A549 (cell line): ENCODE data around the gene MCRIP1. TPM values are rescaled to one million over a fixed set of nuclear protein-coding genes. Genes with fewer than 3 reads are reported as not detected.

Source experiments
- ATAC-seq, 2 experiments: fragments of 200-7000 bp in 1 of 2; fragments of >200 bp in 1 of 2; cut with Nextera tagmentation in 1 of 2; cut with Tn5 transposase in 1 of 2; 3 replicates each; pipeline versions ENCODE4 v1.8.0 to v1.9.1; 2018 to 2020; ENCODE audit warnings: mild to moderate bottlenecking in 1 of 2, moderate library complexity in 1 of 2
- CTCF ChIA-PET: fragments of 300-600 bp; sonication (Branson Sonifier 250); formaldehyde crosslinking; extraction: SDS; loops from one replicate; lab custom pipeline; 2021; ENCODE audit warnings: antibody characterized with exemption, inconsistent platforms; lab: Yijun Ruan, JAX
- POLR2A ChIA-PET: fragments of 350-600 bp; formaldehyde crosslinking; extraction: SDS; loops from one replicate; lab custom pipeline; 2021; ENCODE audit warnings: antibody characterized with exemption, inconsistent platforms; lab: Yijun Ruan, JAX
- DNase-seq, 2 experiments: peaks; one replicate each; pipeline versions ENCODE4 v3.0.0 to v3.0.0-alpha.2; 2011 to 2016; ENCODE audit warnings: low read depth in 1 of 2, low spot score in 1 of 2
- FAIRE-seq: peaks from 2 replicates; lab custom pipeline; 2011; peaks lifted over from hg19 to GRCh38; lab: Jason Lieb, UNC
- H3K27ac ChIP-seq, 2 experiments: fragments of >200 bp; sonication (Bioruptor Twin); formaldehyde crosslinking; 3 replicates each; pipeline ENCODE4 v1.5.1; 2016 to 2017
- H3K4me1 ChIP-seq: fragments of >200 bp; sonication (Bioruptor Twin); formaldehyde crosslinking; 3 replicates; pipeline ENCODE4 v1.6.1; 2016
- H3K4me2 ChIP-seq: fragments of >200 bp; sonication (Bioruptor Twin); formaldehyde crosslinking; 3 replicates; pipeline ENCODE4 v1.6.1; 2016
- H3K4me3 ChIP-seq: fragments of >200 bp; sonication (Bioruptor Twin); formaldehyde crosslinking; 3 replicates; pipeline ENCODE4 v1.5.1; 2016
- H3K9me3 ChIP-seq: fragments of >200 bp; sonication (Bioruptor Twin); formaldehyde crosslinking; 3 replicates; pipeline ENCODE4 v1.6.1; 2016
- CBX8 ChIP-seq: fragments of 200-600 bp; sonication (generic); IDR thresholded peaks from 2 replicates; pipeline ENCODE4 v1.6.1; 2016
- CEBPB ChIP-seq, 2 experiments: fragments of >200 bp in 1 of 2; sonication (Bioruptor Twin) in 1 of 2; formaldehyde crosslinking in 1 of 2; IDR thresholded peaks; 2 replicates each; pipeline ENCODE4 v1.6.1; 2012 to 2016
- CHD2 ChIP-seq: fragments of 150-350 bp; IDR thresholded peaks from 2 replicates; pipeline ENCODE4 v1.6.1; 2014; ENCODE audit warnings: low read length; ENCODE audit not compliant: partially characterized antibody
- EHF ChIP-seq: fragments of 250-450 bp; sonication (Bioruptor Pico); IDR thresholded peaks from 2 replicates; pipeline ENCODE4 v1.5.0; 2020; ENCODE audit warnings: mild to moderate bottlenecking
- EHMT2 ChIP-seq: fragments of 200-600 bp; sonication (generic); IDR thresholded peaks from 2 replicates; pipeline ENCODE4 v1.6.1; 2016; ENCODE audit warnings: antibody characterized with exemption, low read depth, mild to moderate bottlenecking, moderate library complexity
- ESRRA ChIP-seq: fragments of 150-350 bp; IDR thresholded peaks from 2 replicates; pipeline ENCODE4 v1.6.1; 2014; ENCODE audit warnings: mild to moderate bottlenecking, low read length, borderline replicate concordance
- FOSL2 ChIP-seq, 2 experiments: fragments of 450-650 bp in 1 of 2; fragments of >200 bp in 1 of 2; sonication (Bioruptor Twin) in 1 of 2; formaldehyde crosslinking; IDR thresholded peaks; 2 replicates each; pipeline versions ENCODE4 v1.5.0 to v1.6.1; 2016 to 2020; ENCODE audit warnings: mild to moderate bottlenecking in 1 of 2, moderate library complexity in 1 of 2
- HOXA7 ChIP-seq: fragments of 250-450 bp; sonication (Bioruptor Pico); IDR thresholded peaks from 2 replicates; pipeline ENCODE4 v1.5.0; 2020; ENCODE audit warnings: mild to moderate bottlenecking, moderate library complexity
- RARB ChIP-seq: fragments of 250-450 bp; sonication (Bioruptor Pico); IDR thresholded peaks from 2 replicates; pipeline ENCODE4 v1.8.0; 2021; ENCODE audit warnings: mild to moderate bottlenecking, moderate library complexity
- RFX5 ChIP-seq: fragments of 450-650 bp; IDR thresholded peaks from 2 replicates; pipeline ENCODE4 v1.7.1; 2014; ENCODE audit warnings: antibody characterized with exemption, mild to moderate bottlenecking, moderate library complexity
- RNF2 ChIP-seq: fragments of 200-600 bp; sonication (generic); IDR thresholded peaks from 2 replicates; pipeline ENCODE4 v1.6.1; 2016; ENCODE audit warnings: low read depth, mild to moderate bottlenecking, antibody characterized with exemption, moderate library complexity, borderline replicate concordance
- ZSCAN20 ChIP-seq: fragments of 250-450 bp; sonication (Bioruptor Pico); IDR thresholded peaks from 2 replicates; pipeline ENCODE4 v1.8.0; 2022; ENCODE audit warnings: mild to moderate bottlenecking, moderate library complexity
- WGBS: methylation state at CpG from one replicate; pipeline ENCODE4 v1.1.6; 2017; ENCODE audit errors: missing lambda C conversion rate; 5-methylcytosine and 5-hydroxymethylcytosine counted together
- polyA plus RNA-seq, 4 experiments: library from polyadenylated mRNA; depleted of rRNA in 3 of 4; stranded (reverse); fragments of >200 nt; fragmentation: RNase III in 1 of 4; extraction: RNeasy Plus Mini Kit Qiagen cat#74134 plus additional on column Dnase treatment in 1 of 4; gene quantifications; 2 replicates in 3 of 4; 3 replicates in 1 of 4; pipeline ENCODE4 v1.2.3, GENCODE V29; 2011 to 2017
- TF ChIP-seq, protein P1 (sequence below): fragments of 450-650 bp; IDR thresholded peaks from 2 replicates; pipeline ENCODE4 v1.6.1; 2014; ENCODE audit warnings: antibody characterized with exemption
- TF ChIP-seq, protein P2 (sequence below): fragments of >200 bp; sonication (Bioruptor Twin); formaldehyde crosslinking; IDR thresholded peaks from 2 replicates; pipeline ENCODE4 v1.6.1; 2016
- TF ChIP-seq, protein P3 (sequence below): fragments of >200 bp; sonication (Bioruptor Twin); formaldehyde crosslinking; IDR thresholded peaks from 3 replicates; pipeline ENCODE4 v1.5.1; 2016
- TF ChIP-seq, protein P4 (sequence below): fragments of >200 bp; sonication (Bioruptor Twin); formaldehyde crosslinking; IDR thresholded peaks from 3 replicates; pipeline ENCODE4 v1.6.1; 2016

The MCRIP1 gene
- polyA plus RNA-seq, 2 of the 4 experiments (the other 2 are of a cell fraction): 32.0 to 51.0 TPM

DNA sequence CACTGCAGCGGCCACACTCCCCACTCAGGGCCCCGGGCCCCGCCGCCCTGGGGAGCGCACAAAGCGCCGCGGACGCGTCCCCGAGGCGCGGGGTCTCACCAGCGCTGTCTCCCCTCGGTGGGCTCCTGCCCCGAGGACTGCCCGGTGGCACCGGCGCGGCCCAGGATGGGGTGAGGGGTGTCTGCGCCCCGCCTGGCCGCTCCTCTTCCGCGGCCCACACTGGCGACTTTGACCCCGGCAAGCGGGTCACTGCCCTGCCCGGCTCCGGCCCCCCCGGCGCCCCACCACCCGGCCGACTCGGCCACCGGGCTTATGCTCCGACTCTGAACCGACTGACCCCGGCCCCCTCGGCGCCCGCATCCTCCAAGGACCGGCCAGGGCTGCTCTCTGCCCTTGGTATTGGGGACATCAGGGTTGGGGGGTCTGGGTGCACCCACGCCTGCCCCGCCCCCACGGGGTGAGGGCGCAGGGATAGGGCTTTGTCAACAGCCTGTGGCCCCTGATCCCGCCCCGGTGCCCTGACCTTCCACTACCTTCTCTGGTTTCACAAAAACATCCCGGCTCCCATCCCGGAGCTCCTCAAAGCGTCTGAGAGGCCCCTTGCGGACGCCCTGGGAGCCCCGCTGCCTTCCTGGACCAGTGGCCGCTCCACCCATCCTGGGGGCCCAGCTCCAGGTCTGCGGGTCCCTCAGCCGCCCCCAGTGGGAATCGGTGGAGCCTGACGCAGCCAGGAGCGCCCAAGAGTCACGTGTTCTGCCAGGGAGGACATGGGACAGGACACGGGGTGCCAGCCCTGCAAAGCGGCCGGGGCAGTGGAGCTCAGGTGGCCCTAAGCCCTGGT is 28.3 kb downstream of the MCRIP1 start:
- WGBS: 1% methylated on average over 12 of the region's 65 CpGs
- TF ChIP-seq, protein P1, sequence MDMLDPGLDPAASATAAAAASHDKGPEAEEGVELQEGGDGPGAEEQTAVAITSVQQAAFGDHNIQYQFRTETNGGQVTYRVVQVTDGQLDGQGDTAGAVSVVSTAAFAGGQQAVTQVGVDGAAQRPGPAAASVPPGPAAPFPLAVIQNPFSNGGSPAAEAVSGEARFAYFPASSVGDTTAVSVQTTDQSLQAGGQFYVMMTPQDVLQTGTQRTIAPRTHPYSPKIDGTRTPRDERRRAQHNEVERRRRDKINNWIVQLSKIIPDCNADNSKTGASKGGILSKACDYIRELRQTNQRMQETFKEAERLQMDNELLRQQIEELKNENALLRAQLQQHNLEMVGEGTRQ: peak; percentile 78
- no peak for TF ChIP-seq CBX8
- no peak for TF ChIP-seq RARB (CRISPR knock-in tag)
- TF ChIP-seq FOSL2 (IDR thresholded peaks at IDR 0.05): no peak
- TF ChIP-seq FOSL2 (CRISPR knock-in tag; IDR thresholded peaks at IDR 0.05): no peak
- TF ChIP-seq ESRRA: no peak
- TF ChIP-seq, protein P2, sequence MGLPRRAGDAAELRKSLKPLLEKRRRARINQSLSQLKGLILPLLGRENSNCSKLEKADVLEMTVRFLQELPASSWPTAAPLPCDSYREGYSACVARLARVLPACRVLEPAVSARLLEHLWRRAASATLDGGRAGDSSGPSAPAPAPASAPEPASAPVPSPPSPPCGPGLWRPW: no peak
- TF ChIP-seq, protein P3, sequence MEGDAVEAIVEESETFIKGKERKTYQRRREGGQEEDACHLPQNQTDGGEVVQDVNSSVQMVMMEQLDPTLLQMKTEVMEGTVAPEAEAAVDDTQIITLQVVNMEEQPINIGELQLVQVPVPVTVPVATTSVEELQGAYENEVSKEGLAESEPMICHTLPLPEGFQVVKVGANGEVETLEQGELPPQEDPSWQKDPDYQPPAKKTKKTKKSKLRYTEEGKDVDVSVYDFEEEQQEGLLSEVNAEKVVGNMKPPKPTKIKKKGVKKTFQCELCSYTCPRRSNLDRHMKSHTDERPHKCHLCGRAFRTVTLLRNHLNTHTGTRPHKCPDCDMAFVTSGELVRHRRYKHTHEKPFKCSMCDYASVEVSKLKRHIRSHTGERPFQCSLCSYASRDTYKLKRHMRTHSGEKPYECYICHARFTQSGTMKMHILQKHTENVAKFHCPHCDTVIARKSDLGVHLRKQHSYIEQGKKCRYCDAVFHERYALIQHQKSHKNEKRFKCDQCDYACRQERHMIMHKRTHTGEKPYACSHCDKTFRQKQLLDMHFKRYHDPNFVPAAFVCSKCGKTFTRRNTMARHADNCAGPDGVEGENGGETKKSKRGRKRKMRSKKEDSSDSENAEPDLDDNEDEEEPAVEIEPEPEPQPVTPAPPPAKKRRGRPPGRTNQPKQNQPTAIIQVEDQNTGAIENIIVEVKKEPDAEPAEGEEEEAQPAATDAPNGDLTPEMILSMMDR: no peak
- TF ChIP-seq, protein P4, sequence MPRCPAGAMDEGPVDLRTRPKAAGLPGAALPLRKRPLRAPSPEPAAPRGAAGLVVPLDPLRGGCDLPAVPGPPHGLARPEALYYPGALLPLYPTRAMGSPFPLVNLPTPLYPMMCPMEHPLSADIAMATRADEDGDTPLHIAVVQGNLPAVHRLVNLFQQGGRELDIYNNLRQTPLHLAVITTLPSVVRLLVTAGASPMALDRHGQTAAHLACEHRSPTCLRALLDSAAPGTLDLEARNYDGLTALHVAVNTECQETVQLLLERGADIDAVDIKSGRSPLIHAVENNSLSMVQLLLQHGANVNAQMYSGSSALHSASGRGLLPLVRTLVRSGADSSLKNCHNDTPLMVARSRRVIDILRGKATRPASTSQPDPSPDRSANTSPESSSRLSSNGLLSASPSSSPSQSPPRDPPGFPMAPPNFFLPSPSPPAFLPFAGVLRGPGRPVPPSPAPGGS: no peak
- TF ChIP-seq RFX5: no peak
- TF ChIP-seq RNF2: 0 out of 2 replicates have a peak, but pooled peaks have one; percentile 50
- no peak for TF ChIP-seq CEBPB (IDR thresholded peaks at IDR 0.05)
- TF ChIP-seq CHD2: no peak
- TF ChIP-seq EHMT2: no peak
- TF ChIP-seq HOXA7: no peak
- TF ChIP-seq EHF: no peak
- CTCF ChIA-PET: interaction anchor here (0.9 to 4.7 kb wide), 5 partner anchors 13 to 91 kb away, joined by 3 to 25 read pairs (median 3); no protein-coding TSS in a partner anchor
- FAIRE-seq (no peak), DNase-seq (peak in 1 of 2 experiments; percentile 63), ATAC-seq (peak; percentile 15 to 54; a peak in 5 of 6 replicates)
- Histone ChIP-seq H3K9me3 (no peaks in the 10 kb centered on the region), H3K4me2 (peak overlapping the region; percentile 97), H3K27ac (peak overlapping the region in 1 of 2 experiments; percentile 70; a peak in 4 of 6 replicates), H3K4me1 (peaks cover 36% of the 10 kb centered on the region), H3K4me3 (peak overlapping the region; percentile 42)
- POLR2A ChIA-PET: interaction anchor here (1.1 kb wide), 1 partner anchor 28 kb away, joined by 3 read pairs; the partner anchor contains the start of gene MCRIP1

- H3K4me1 ChIP-seq: peaks cover 36% of the 10 kb centered on the region
- ATAC-seq: no peak
- no peak for TF ChIP-seq ZSCAN20 (CRISPR knock-in tag)
- TF ChIP-seq, all 56 proteins: peak for 0
- H3K9me3 ChIP-seq: no peaks in the 10 kb centered on the region
- FAIRE-seq: no peak
- peak within 1 kb of the TSS in 1 of 2 experiments; percentile 70; a peak in 5 of 6 replicates for H3K27ac ChIP-seq
- ChIA-PET CTCF (no interaction called here), POLR2A (no interaction called here)
- 2% methylated on average over 53 of the region's 110 CpGs for WGBS
- H3K4me3 ChIP-seq: peak within 1 kb of the TSS; percentile 42
- peak within 1 kb of the TSS; percentile 97 for H3K4me2 ChIP-seq
- no peak for DNase-seq
Measured at GRCh38 chr17:81803728-81804558, 29.1 kb downstream of the MCRIP1 start, which contains the start of gene GCGR. Gene GCGR (plus strand): TSS chr17:81804150. CDS start chr17:81809019, 4,869 bp downstream.
